GM23338 (cell line): ENCODE data around the gene COL1A1. TPM values are rescaled to one million over a fixed set of nuclear protein-coding genes. Genes with fewer than 3 reads are reported as not detected.

Experiments
- ATAC-seq: fragments of 200-7000 bp; cut with Tn5 transposase; 3 replicates; pipeline ENCODE4 v1.9.1; 2020
- DNase-seq: peaks from one replicate; pipeline ENCODE4 v3.0.0-alpha.2; 2015; ENCODE audit warnings: low spot score
- H2AFZ ChIP-seq: fragments of 200-600 bp; sonication (generic); 2 replicates; pipeline ENCODE4 v1.8.0; 2016; ENCODE audit warnings: antibody characterized with exemption, mild to moderate bottlenecking, moderate library complexity
- H3F3A ChIP-seq: fragments of 200-600 bp; sonication (generic); replicated peaks from 2 replicates; pipeline ENCODE4 v1.8.0; 2017; ENCODE audit warnings: antibody characterized with exemption, mixed run types, low read depth
- H3K27ac ChIP-seq: fragments of 200-600 bp; sonication (generic); 2 replicates; pipeline ENCODE4 v1.6.1; 2016; ENCODE audit warnings: low read depth
- H3K27me3 ChIP-seq: fragments of 200-600 bp; sonication (generic); 2 replicates; pipeline ENCODE4 v1.8.0; 2016; ENCODE audit warnings: mild to moderate bottlenecking, mixed run types, moderate library complexity; ENCODE audit not compliant: insufficient read depth
- H3K36me3 ChIP-seq: fragments of 200-600 bp; sonication (generic); 2 replicates; pipeline ENCODE4 v1.8.0; 2016; ENCODE audit warnings: mild to moderate bottlenecking; ENCODE audit not compliant: insufficient read depth
- H3K4me1 ChIP-seq: fragments of 200-600 bp; sonication (generic); 2 replicates; pipeline ENCODE4 v1.8.0; 2016; ENCODE audit warnings: mild to moderate bottlenecking, moderate library complexity; ENCODE audit not compliant: insufficient read depth
- H3K4me2 ChIP-seq: fragments of 200-600 bp; sonication (generic); 2 replicates; pipeline ENCODE4 v1.7.1; 2017; ENCODE audit warnings: mixed run types
- H3K4me3 ChIP-seq: fragments of 200-600 bp; sonication (generic); 2 replicates; pipeline ENCODE4 v1.6.1; 2016; ENCODE audit warnings: mixed run types
- H3K79me2 ChIP-seq: fragments of 200-600 bp; sonication (generic); replicated peaks from 2 replicates; pipeline ENCODE4 v1.8.0; 2017; ENCODE audit warnings: mild to moderate bottlenecking; ENCODE audit not compliant: insufficient read depth
- H3K9me2 ChIP-seq: fragments of 200-600 bp; sonication (generic); 2 replicates; pipeline ENCODE4 v1.8.0; 2017; ENCODE audit not compliant: insufficient read depth
- H4K20me1 ChIP-seq: fragments of 200-600 bp; sonication (generic); replicated peaks from 2 replicates; pipeline ENCODE4 v1.8.0; 2017; ENCODE audit warnings: mild to moderate bottlenecking; ENCODE audit not compliant: insufficient read depth
- H3K27ac Mint-ChIP-seq: 2 replicates; pipeline ENCODE4 v1.8.0; 2020; ENCODE audit warnings: inconsistent platforms, mild to moderate bottlenecking, moderate library complexity, mixed read lengths
- H3K27me3 Mint-ChIP-seq: 3 replicates; pipeline ENCODE4 v1.8.0; 2022; ENCODE audit warnings: low read depth, mild to moderate bottlenecking, moderate library complexity, mixed read lengths, inconsistent platforms; ENCODE audit not compliant: insufficient read depth, poor library complexity
- H3K36me3 Mint-ChIP-seq: 3 replicates; pipeline ENCODE4 v1.8.0; 2021; ENCODE audit warnings: low read depth, mild to moderate bottlenecking, inconsistent platforms, moderate library complexity, mixed read lengths
- H3K4me1 Mint-ChIP-seq: 3 replicates; pipeline ENCODE4 v1.8.0; 2020; ENCODE audit warnings: mild to moderate bottlenecking, inconsistent platforms, mixed read lengths
- H3K4me3 Mint-ChIP-seq: 3 replicates; pipeline ENCODE4 v1.8.0; 2021; ENCODE audit warnings: moderate library complexity, mild to moderate bottlenecking, inconsistent platforms, mixed read lengths
- H3K9me3 Mint-ChIP-seq: 3 replicates; pipeline ENCODE4 v1.8.0; 2020; ENCODE audit warnings: moderate library complexity, mild to moderate bottlenecking, inconsistent platforms, mixed read lengths
- CREB1 ChIP-seq: fragments of 250-450 bp; sonication (Bioruptor Pico); IDR thresholded peaks from 2 replicates; pipeline ENCODE4 v1.5.0; 2020; ENCODE audit warnings: low read depth, mild to moderate bottlenecking, moderate library complexity
- CTCF ChIP-seq, 2 experiments: fragments of 200-600 bp in 1 of 2; sonication (generic) in 1 of 2; conservative IDR thresholded peaks; 2 replicates each; pipeline versions ENCODE4 v1.5.1 to v1.6.1; 2016 to 2017; ENCODE audit warnings: antibody characterized with exemption in 2 of 2, low read depth in 2 of 2, mild to moderate bottlenecking in 2 of 2, moderate library complexity in 1 of 2
- ETS1 ChIP-seq: IDR thresholded peaks from 2 replicates; pipeline ENCODE4 v1.6.1; 2016; ENCODE audit warnings: antibody characterized with exemption
- EZH2 ChIP-seq: fragments of 200-600 bp; sonication (generic); IDR thresholded peaks from one replicate; pipeline ENCODE4 v1.8.0; 2017; ENCODE audit warnings: antibody characterized with exemption, mild to moderate bottlenecking, low read depth; ENCODE audit not compliant: unreplicated experiment
- EZH2phosphoT487 ChIP-seq: fragments of 200-600 bp; sonication (generic); IDR thresholded peaks from one replicate; pipeline ENCODE4 v1.8.1; 2018; ENCODE audit warnings: antibody characterized with exemption; ENCODE audit not compliant: unreplicated experiment
- JUNB ChIP-seq: IDR thresholded peaks from one replicate; pipeline ENCODE4 v1.6.1; 2016; ENCODE audit warnings: antibody characterized with exemption; ENCODE audit not compliant: unreplicated experiment
- NANOG ChIP-seq: IDR thresholded peaks from 2 replicates; pipeline ENCODE4 v1.6.1; 2016; ENCODE audit warnings: antibody characterized with exemption, borderline replicate concordance
- POLR2AphosphoS5 ChIP-seq: IDR thresholded peaks from 2 replicates; pipeline ENCODE4 v1.6.1; 2016; ENCODE audit warnings: antibody characterized with exemption, low read depth
- STAT1 ChIP-seq: IDR thresholded peaks from one replicate; pipeline ENCODE4 v1.6.1; 2016; ENCODE audit warnings: antibody characterized with exemption; ENCODE audit not compliant: unreplicated experiment
- ZNF114 ChIP-seq: fragments of 250-450 bp; sonication (Bioruptor Pico); IDR thresholded peaks from 2 replicates; pipeline ENCODE4 v1.5.0; 2020; ENCODE audit warnings: mild to moderate bottlenecking, moderate library complexity
- ZNF331 ChIP-seq: fragments of 250-450 bp; sonication (Bioruptor Pico); IDR thresholded peaks from 2 replicates; pipeline ENCODE4 v1.5.0; 2020; ENCODE audit warnings: low read depth, mild to moderate bottlenecking, moderate library complexity
- ZNF462 ChIP-seq: fragments of 250-450 bp; sonication (Bioruptor Pico); IDR thresholded peaks from 2 replicates; pipeline ENCODE4 v1.5.0; 2020; ENCODE audit warnings: mild to moderate bottlenecking, moderate library complexity
- polyA plus RNA-seq: library from polyadenylated mRNA; unstranded; fragments of >200 nt; fragmentation: Nextera tagmentation; extraction: Ambion mirVana; gene quantifications from 2 replicates; pipeline ENCODE4 v1.2.1, GENCODE V29; 2016
- total RNA-seq: library from RNA; depleted of rRNA; stranded (reverse); fragments of >200 nt; shearing (Covaris generic); gene quantifications from 2 replicates; pipeline ENCODE4 v1.2.3, GENCODE V29; 2014

COL1A1 gene
- total and polyA plus RNA-seq, 2 experiments from 2014 or later: 21.2 to 34.3 TPM

- peaks cover 17% of the 10 kb centered on the region for H3K27me3 Mint-ChIP-seq
- no peaks in the 10 kb centered on the region for H3K36me3 Mint-ChIP-seq
- no peaks in the 10 kb centered on the region; the same call in 1 of the 2 replicates for H3F3A ChIP-seq
- peaks cover 13% of the 10 kb centered on the region for H3K4me1 ChIP-seq
- H3K9me2 ChIP-seq: no peaks in the 10 kb centered on the region
- H3K4me3 Mint-ChIP-seq: no peak overlapping the region
- peaks cover 29% of the 10 kb centered on the region for H3K4me1 Mint-ChIP-seq
- H3K27me3 ChIP-seq: peaks cover 10% of the 10 kb centered on the region; the same call in 1 of the 2 replicates
- DNase-seq (no peak), ATAC-seq (no peak)
- no peak overlapping the region; the same call in 1 of the 2 replicates for H2AFZ ChIP-seq
- no peaks in the 10 kb centered on the region for H3K79me2 ChIP-seq
- H3K36me3 ChIP-seq: no peaks in the 10 kb centered on the region
- no peaks in the 10 kb centered on the region; the same call in 2 of the 3 replicates for H3K9me3 Mint-ChIP-seq
- H3K4me3 ChIP-seq: no peak overlapping the region
- TF ChIP-seq ZNF114 (CRISPR knock-in tag) (no peak), JUNB (no peak), POLR2AphosphoS5 (no peak), CTCF (conservative IDR thresholded peaks at IDR 0.05; ENCODE audit: low read depth in 2 of 2) (no peak), EZH2 (no peak), CREB1 (CRISPR knock-in tag) (no peak), ETS1 (no peak), STAT1 (no peak), EZH2phosphoT487 (no peak), NANOG (no peak), ZNF462 (CRISPR knock-in tag) (no peak), ZNF331 (CRISPR knock-in tag) (no peak)
- no peak overlapping the region for H3K27ac Mint-ChIP-seq
- no peaks in the 10 kb centered on the region for H4K20me1 ChIP-seq
- no peak overlapping the region for H3K4me2 ChIP-seq
- H3K27ac ChIP-seq: no peak overlapping the region
Measured at GRCh38 chr17:50165466-50165865, 36.0 kb downstream of the COL1A1 start.
